Fibroblast of skin of left quadriceps (primary cell): ENCODE results near the gene PSMB9.
"Not testable (repeated sequence)": the region's sequence is repeated elsewhere in the genome, so short reads cannot be mapped to it uniquely, and the experiment has no call there.

Experiments used
- DNase-seq, 2 experiments: peaks; one replicate each; pipeline ENCODE4 v3.0.0-alpha.2; 2013; ENCODE audit warnings: low read depth in 2 of 2

The PSMB9 gene

DNA sequence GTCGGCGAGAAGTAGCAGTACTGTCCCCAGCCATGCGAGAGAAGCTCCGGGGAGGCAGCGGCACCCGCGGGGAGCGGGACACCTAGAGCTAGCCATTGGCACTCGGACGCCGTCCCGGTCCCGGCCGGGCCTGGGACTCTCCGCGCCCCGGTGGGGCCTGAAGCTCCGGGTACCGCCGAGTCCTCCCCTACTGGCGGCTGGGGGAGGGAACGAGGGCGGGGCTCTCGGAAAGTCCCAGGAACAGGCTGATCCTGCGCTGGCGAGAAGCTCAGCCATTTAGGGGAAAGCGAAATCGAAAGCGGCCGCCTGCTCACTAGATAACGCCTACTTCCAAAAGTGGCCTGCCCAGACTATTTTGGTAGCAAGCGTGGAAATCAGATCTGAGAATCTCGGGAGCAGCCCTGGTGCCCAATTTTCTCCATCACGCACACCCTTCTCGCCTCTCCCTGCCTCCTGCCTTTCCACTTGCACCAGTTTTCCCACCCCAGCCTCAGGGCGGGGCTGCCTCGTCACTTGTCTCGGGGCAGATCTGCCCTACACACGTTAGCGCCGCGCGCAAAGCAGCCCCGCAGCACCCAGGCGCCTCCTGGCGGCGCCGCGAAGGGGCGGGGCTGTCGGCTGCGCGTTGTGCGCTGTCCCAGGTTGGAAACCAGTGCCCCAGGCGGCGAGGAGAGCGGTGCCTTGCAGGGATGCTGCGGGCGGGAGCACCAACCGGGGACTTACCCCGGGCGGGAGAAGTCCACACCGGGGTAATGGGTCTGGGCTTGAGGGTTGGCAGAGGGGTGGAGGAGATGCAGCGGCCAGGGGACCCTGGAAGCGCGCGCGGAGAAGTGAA is at the start of gene PSMB9, which contains the start of gene TAP1:
Gene PSMB9, plus strand, starts transcription at position 652 of the 835 bp plus-strand sequence. Its CDS starts 38 bp downstream, at position 690.
Gene TAP1, minus strand, starts transcription at position 164 of the 835 bp plus-strand sequence. Its CDS starts 68 bp downstream, at position 96.
- DNase-seq, result peak; percentile 78 to 79

- not testable (repeated sequence) for DNase-seq
Measured at GRCh38 chr6:32805404-32805803, 48.6 kb upstream of the PSMB9 start.

DNA sequence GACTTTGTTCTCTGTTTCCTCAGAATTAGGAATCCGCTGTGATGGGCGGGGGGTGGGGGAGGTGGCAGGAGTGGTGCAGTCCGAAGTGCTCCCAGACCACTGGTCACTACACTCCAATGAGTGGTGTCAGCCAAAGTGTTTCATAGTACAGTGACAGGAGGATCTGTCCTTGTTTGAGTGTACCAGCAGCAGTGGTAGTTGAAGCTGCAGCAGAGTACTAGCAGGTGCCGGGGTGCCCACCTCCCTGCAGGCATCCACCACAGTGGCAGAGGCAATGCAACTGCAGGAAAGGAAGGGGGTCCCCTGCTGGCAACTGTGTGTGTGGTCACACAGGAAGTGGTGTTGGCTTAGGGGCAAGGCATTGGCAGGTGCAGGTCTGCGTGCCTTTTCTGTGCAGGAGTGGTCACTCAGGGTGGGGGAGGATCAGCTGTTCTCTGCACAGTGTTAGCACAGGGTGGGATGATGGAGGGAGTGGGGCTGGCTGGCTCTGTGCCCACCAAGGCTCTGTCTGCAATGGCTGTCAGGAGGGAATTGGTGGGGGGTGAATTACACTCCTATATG is 46.9 kb upstream of the PSMB9 start:
- DNase-seq, result no peak

DNA sequence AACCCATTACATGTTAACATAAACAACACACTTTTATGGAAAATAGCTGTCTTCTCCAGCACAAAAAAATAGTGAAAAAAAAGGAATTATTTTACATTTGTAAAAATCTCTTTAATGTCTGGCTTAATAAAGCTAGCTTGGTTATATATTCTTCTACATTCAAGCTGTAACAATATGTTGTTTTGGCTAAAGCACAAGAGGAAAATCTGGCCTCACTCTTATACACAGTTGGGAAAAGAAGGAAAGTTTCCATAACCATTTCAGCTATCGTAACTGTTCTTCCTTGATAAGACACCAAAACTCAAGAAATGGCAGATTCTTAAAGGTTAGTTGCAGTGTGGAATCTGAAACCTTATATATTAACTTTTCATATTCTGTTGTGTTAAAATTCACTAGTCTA is 44.8 kb upstream of the PSMB9 start:
- no peak for DNase-seq

DNA sequence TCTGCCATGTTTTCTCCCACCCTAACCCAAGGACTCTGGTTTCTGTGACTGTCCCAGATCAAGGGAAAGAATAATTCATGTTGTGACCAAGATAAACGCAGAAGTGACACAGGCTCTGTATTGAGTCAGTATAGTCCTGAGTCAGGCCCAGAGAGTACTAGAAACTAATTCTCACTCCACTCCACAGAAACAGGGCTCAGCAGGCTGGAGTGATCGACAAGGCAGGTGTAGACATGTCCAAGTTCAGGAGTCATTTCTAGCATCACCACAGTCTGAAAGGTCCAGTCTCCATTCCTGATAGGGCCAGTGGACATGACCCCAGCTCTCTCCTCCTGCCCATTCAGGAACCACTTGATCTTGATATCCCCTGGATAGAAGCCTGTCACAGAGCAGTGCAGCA is 39.8 kb upstream of the PSMB9 start:
- no peak for DNase-seq

DNA sequence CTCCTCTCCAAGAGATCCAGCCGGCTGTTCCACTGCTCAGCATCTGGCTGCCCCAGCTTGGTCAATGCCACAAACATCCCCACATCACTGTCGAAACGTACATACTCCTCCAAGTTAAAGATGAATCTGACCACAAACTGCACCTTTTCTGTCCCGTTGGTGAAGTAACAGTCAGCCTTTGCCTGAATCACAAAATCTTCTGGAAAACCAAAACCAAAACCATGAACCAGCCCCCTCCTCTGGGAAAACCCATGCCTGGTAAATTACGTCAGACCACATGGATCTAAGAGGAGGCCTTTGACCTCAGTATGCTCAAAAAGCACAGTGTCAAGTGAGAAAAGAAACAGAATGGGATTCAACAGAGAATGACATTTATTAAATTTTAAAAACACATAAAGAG is 38.9 kb upstream of the PSMB9 start:
- peak; percentile 21 to 25 for DNase-seq

DNA sequence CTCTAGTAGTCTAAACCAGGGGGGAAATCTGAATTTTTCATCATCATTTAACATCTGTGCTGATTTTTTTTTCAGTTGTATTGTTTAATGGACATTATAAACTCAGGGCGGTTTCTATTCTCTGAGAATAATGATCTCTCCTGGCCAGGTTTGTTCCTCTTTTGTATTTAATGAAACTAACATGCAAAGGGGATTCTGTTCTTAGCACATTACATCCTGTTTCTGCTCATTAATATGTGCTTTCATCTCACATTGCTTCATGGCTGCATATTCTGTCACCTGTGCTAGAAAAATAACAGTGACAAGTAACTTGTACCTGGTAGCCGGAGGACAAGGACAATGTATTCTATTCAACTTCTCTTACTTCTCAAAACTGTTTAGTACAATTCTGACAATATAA is 38.0 kb upstream of the PSMB9 start:
- DNase-seq, result no peak

GRCh38 chr6:32816746-32817204 is 37.2 kb upstream of the PSMB9 start, which contains the start of gene HLA-DOB:
Gene HLA-DOB, minus strand, starts transcription at chr6:32817002. Its CDS starts 51 bp downstream, at chr6:32816951.
- DNase-seq, result no peak

DNA sequence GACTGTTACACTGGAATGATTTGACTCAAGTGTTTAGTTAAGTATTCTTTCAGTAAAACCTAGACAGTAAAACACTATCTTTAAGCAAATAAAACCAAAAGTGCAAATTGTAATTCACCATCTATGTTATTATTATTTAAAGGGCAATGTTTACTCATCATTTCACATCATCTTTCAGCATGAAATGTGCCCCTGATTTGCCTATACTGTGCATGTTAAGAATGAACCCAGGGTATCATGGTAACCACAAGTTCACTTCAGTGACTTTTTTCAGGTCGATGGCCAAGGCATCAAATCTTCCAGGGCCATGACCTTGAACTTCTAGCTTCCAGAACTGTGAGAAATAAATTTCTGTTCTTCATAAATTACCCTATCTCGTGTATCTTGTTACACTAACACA is 35.1 kb upstream of the PSMB9 start:
- DNase-seq, result no peak

GRCh38 chr6:32819729-32820128 is 34.3 kb upstream of the PSMB9 start:
- DNase-seq, result peak; percentile 34 to 36

- peak; percentile 24 to 34 for DNase-seq
Measured at GRCh38 chr6:32825966-32826365, 28.0 kb upstream of the PSMB9 start.

DNA sequence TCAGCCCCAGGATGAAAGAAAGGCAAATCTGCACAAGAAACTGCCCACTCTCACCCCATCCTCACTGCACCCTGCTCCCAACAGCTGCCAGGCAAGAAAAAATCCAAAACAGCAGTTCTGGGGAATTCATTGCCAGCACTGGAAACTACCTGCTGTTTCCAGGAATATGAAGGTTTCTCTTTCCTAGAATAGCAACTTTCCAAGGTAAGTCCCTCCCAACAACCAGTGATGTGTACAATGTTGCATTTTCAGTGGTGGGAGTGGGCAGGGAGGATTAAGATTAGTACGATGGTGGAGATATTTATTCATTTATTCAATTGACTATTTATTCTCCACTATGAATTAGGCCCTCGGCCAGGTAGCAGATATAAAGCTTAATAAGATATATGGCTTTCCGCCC is 27.0 kb upstream of the PSMB9 start:
- DNase-seq, result no peak

- no peak for DNase-seq
Measured at GRCh38 chr6:32829495-32829894, 24.5 kb upstream of the PSMB9 start.

GRCh38 chr6:32830017-32830416 is 24.0 kb upstream of the PSMB9 start:
- DNase-seq, result no peak

GRCh38 chr6:32830936-32831335 is 23.1 kb upstream of the PSMB9 start:
- no peak for DNase-seq

- DNase-seq, result no peak
Measured at GRCh38 chr6:32832535-32832934, 21.5 kb upstream of the PSMB9 start.

DNA sequence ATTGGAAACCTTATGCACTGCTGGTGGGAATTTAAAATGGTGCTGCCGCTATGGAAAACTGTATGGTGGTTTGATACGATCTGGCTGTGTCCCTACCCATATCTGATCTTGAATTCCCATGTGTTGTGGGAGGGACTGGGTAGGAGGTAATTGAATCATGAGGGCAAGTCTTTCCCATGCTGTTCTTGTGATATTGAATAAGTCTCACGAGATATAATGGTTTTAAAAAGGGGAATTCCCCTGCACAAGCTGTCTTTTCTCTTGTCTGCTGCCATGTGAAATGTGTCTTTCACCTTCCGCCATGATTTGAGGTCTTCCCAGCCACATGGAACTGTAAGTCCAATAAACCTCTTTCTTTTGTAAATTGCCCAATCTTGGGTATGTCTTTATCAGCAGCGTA is 20.3 kb upstream of the PSMB9 start:
- no peak for DNase-seq

DNA sequence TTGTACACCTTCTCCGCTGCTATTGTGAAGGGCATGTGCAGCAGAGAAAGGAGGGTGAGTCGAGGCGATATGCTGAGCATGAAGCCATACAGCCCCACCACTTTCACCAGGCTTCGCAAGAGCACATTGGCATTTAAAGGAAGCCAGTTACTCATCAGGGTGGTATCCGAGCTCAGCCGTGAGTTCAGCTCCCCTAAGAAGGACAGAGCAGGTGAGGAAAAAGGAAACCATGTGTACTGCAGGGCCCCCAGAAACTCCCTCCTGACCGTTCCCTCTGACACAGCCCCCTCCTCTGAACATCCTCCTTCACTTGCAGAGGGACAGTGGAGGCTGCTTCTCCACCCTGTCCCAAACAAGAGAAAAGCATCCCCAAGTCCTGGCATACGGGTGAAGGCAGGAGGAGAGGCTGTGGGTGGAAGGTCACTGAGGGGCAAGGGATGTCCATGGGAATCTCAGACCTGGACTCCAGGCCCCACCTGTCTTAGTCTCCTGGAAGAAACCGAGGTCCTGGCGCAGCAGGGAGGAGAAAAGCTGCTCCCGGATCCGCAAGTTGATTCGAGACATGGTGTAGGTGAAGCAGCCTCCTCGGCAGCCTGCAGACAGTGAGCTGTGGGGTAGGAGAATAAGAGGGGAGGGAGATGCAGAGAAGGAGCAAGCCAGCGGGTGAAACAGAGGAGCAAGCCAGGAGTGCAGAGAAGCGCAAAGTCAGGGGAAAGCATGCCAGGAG is 18.7 kb upstream of the PSMB9 start:
- no peak for DNase-seq

- DNase-seq, result no peak
Measured at GRCh38 chr6:32836873-32837272, 17.1 kb upstream of the PSMB9 start.

DNA sequence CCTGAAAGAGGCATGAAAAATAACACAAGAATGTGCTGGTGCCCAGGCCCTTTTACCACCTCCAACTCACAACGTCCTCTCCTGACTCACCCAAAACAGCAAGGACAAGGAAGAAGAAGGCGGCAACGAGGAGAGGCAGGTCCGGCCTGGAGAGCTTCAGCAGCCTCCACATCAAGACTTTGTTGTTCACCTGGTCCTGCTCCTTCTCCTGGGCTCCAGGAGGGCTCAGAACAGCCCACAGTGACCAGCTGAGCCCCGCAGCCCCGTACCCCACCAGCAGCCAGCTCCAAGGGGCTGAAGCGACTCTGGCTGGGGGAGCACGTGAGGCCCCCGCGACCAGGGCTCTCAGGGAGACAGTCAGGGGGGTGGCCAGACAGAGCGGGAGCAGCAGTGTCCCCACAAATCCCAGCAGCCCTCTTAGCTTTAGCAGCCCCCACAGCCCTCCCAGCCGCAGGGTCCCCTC is 16.3 kb upstream of the PSMB9 start:
- DNase-seq, result no peak

DNA sequence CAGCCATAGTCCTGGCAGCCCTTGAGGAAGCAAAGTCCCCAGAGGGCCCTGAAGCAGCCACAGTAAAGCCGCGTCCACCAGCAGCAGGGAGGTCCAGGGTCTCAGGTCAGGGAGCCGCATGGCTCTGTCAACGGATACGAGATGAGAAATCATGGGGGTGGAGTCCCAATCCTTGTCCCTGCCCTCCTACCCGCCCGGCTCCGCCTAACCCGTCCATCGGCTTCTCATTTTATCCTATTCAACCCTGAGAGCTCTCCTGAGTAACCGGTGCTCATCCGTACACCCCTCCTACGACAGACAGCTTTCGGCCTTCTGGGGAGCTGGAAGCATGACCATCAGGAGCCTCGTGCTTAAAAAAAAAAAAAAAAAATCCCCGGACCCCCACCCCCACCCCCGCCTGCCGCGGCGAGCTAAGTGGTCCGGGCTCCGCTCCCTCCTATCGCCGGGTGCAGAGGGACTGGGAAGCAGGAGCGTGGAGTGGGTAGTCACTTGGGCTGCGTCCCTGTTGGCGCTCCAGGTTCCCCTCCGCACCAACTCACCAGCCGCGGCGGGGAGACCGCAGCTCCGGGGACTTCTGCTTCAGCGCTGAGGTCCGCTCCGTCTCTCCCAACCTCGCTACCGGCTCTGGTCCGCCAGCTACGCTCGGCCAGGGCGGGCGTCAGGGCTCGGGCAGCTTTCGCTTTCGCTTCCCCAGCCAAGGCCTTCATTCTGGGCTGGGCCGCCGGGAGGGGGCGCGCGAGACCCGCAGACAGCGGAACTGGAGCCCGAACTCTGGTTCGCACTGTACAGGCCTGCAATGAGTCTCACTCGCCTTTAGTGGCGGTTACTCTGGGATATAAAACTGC is 15.7 kb upstream of the PSMB9 start, which contains the start of gene TAP2:
Gene TAP2, minus strand, starts transcription at position 626 of the 845 bp plus-strand sequence. Its CDS starts 506 bp downstream, at position 120.
- DNase-seq, result peak; percentile 77 to 78
